H1 (cell line): ENCODE results near the gene TAL2. TPM values are rescaled to one million over a fixed set of nuclear protein-coding genes. Genes with fewer than 3 reads are reported as not detected.

Source experiments
- CTCF ChIA-PET: fragments of 300-600 bp; sonication (Branson Sonifier 250); formaldehyde crosslinking; loops from one replicate; lab custom pipeline; 2021; ENCODE audit not compliant: partially characterized antibody; lab: Charles Lee
- POLR2A ChIA-PET: fragments of 300-600 bp; sonication (Branson Sonifier 250); formaldehyde crosslinking; loops from one replicate; lab custom pipeline; 2021; ENCODE audit warnings: inconsistent platforms; ENCODE audit not compliant: partially characterized antibody; lab: Charles Lee
- DNase-seq, 2 experiments: peaks; one replicate each; pipeline versions ENCODE4 v3.0.0 to v3.0.0-alpha.2; 2010 to 2022; ENCODE audit warnings: low spot score in 2 of 2, low read depth in 1 of 2, mixed read lengths in 1 of 2
- FAIRE-seq: peaks from 2 replicates; lab custom pipeline; 2011; peaks lifted over from hg19 to GRCh38; lab: Jason Lieb, UNC
- H2AFZ ChIP-seq: 2 replicates; pipeline ENCODE4 v1.8.1; 2012; ENCODE audit warnings: low read length, inconsistent platforms
- H2AK5ac ChIP-seq: 2 replicates; pipeline ENCODE4 v1.6.1; 2013; ENCODE audit warnings: low read depth, low read length
- H2BK120ac ChIP-seq: replicated peaks from 2 replicates; pipeline ENCODE3; 2013; ENCODE audit warnings: low read depth, low read length, inconsistent platforms
- H2BK12ac ChIP-seq: 2 replicates; pipeline ENCODE4 v1.6.1; 2013; ENCODE audit warnings: low read depth, low read length
- H2BK15ac ChIP-seq: 2 replicates; pipeline ENCODE4 v1.6.1; 2013; ENCODE audit warnings: low read length
- H2BK20ac ChIP-seq: 2 replicates; pipeline ENCODE4 v1.6.1; 2013; ENCODE audit warnings: low read length
- H2BK5ac ChIP-seq: 2 replicates; pipeline ENCODE4 v1.6.1; 2013; ENCODE audit warnings: low read depth, low read length
- H3K14ac ChIP-seq: 2 replicates; pipeline ENCODE4 v1.6.1; 2013; ENCODE audit warnings: inconsistent platforms; ENCODE audit not compliant: insufficient read length
- H3K18ac ChIP-seq: 2 replicates; pipeline ENCODE4 v1.6.1; 2013; ENCODE audit warnings: low read length; ENCODE audit errors: extremely low read depth
- H3K23ac ChIP-seq: 2 replicates; pipeline ENCODE4 v1.6.1; 2013; ENCODE audit warnings: inconsistent platforms; ENCODE audit not compliant: insufficient read length
- H3K23me2 ChIP-seq: 2 replicates; pipeline ENCODE4 v1.6.1; 2013; ENCODE audit warnings: low read depth, low read length
- H3K27ac ChIP-seq: 2 replicates; pipeline ENCODE4 v1.6.1; 2011; ENCODE audit warnings: low read depth, low read length, inconsistent platforms
- H3K27me3 ChIP-seq, 4 experiments: replicated peaks in 1 of 4; 1 replicate in 1 of 4; 2 replicates in 3 of 4; pipeline versions ENCODE4 v1.6.1 to v1.8.1; 2011 to 2013; ENCODE audit warnings: low read length in 3 of 4, mild to moderate bottlenecking in 3 of 4, inconsistent platforms in 2 of 4, mixed read lengths in 2 of 4, moderate library complexity in 1 of 4; ENCODE audit not compliant: control insufficient read depth in 3 of 4, insufficient read depth in 3 of 4; ENCODE audit errors: extremely low read depth in 1 of 4
- H3K36me3 ChIP-seq, 4 experiments: 2 replicates each; pipeline versions ENCODE4 v1.6.1 to v1.8.1; 2011 to 2013; ENCODE audit warnings: mild to moderate bottlenecking in 4 of 4, low read length in 3 of 4, moderate library complexity in 2 of 4, control low read depth in 1 of 4, inconsistent platforms in 1 of 4; ENCODE audit not compliant: insufficient read depth in 4 of 4, control insufficient read depth in 2 of 4
- H3K4ac ChIP-seq: replicated peaks from 2 replicates; pipeline ENCODE3; 2013; ENCODE audit warnings: low read length, low read depth, mixed read lengths, inconsistent platforms; ENCODE audit not compliant: insufficient read length
- H3K4me1 ChIP-seq, 4 experiments: replicated peaks in 1 of 4; 1 replicate in 1 of 4; 2 replicates in 3 of 4; pipeline versions ENCODE4 v1.6.1 to v1.8.1; 2011 to 2013; ENCODE audit warnings: low read length in 3 of 4, inconsistent platforms in 2 of 4, mixed read lengths in 1 of 4; ENCODE audit not compliant: insufficient read depth in 4 of 4, control insufficient read depth in 3 of 4
- H3K4me2 ChIP-seq, 2 experiments: 2 replicates each; pipeline versions ENCODE4 v1.6.1 to v1.8.1; 2011 to 2013; ENCODE audit warnings: low read depth in 2 of 2, low read length in 2 of 2, control low read depth in 1 of 2, inconsistent platforms in 1 of 2, mild to moderate bottlenecking in 1 of 2; ENCODE audit not compliant: insufficient read depth in 1 of 2
- H3K4me3 ChIP-seq, 4 experiments: fragments of 200-600, 300-600 bp in 1 of 4; sonication (generic), shearing (Covaris generic), sonication (Bioruptor Twin) in 1 of 4; 2 replicates each; pipeline versions ENCODE4 v1.5.1 to v1.8.1; 2011 to 2016; ENCODE audit warnings: low read length in 4 of 4, low read depth in 3 of 4, control low read depth in 2 of 4, inconsistent platforms in 2 of 4, mild to moderate bottlenecking in 2 of 4, mixed read lengths in 1 of 4, moderate library complexity in 1 of 4; ENCODE audit not compliant: insufficient read depth in 2 of 4; ENCODE audit errors: extremely low read depth in 1 of 4
- H3K56ac ChIP-seq: replicated peaks from 2 replicates; pipeline ENCODE3; 2013; ENCODE audit warnings: low read depth, mild to moderate bottlenecking, mixed read lengths, low read length, inconsistent platforms; ENCODE audit not compliant: insufficient read length
- H3K79me1 ChIP-seq: 2 replicates; pipeline ENCODE4 v1.6.1; 2013; ENCODE audit warnings: low read depth, low read length, control low read depth
- H3K79me2 ChIP-seq, 2 experiments: 2 replicates each; pipeline versions ENCODE4 v1.6.1 to v1.8.1; 2012 to 2013; ENCODE audit warnings: low read length in 2 of 2, mild to moderate bottlenecking in 2 of 2, inconsistent platforms in 1 of 2; ENCODE audit not compliant: insufficient read depth in 2 of 2, control insufficient read depth in 1 of 2
- H3K9ac ChIP-seq, 4 experiments: replicated peaks in 1 of 4; 1 replicate in 1 of 4; 2 replicates in 3 of 4; pipeline versions ENCODE4 v1.6.1 to v1.8.1; 2011 to 2013; ENCODE audit warnings: low read depth in 3 of 4, low read length in 3 of 4, control low read depth in 2 of 4, mild to moderate bottlenecking in 2 of 4, moderate library complexity in 2 of 4, inconsistent platforms in 1 of 4; ENCODE audit errors: extremely low read depth in 1 of 4
- H3K9me3 ChIP-seq, 2 experiments: 2 replicates each; pipeline versions ENCODE4 v1.6.1 to v1.8.1; 2012 to 2013; ENCODE audit warnings: mild to moderate bottlenecking in 2 of 2, moderate library complexity in 2 of 2, control low read depth in 1 of 2, inconsistent platforms in 1 of 2, low read depth in 1 of 2, low read length in 1 of 2, mixed read lengths in 1 of 2; ENCODE audit not compliant: insufficient read depth in 2 of 2
- H4K20me1 ChIP-seq, 2 experiments: replicated peaks in 1 of 2; 2 replicates each; pipeline versions ENCODE3 to v1.8.1; 2011 to 2013; ENCODE audit warnings: inconsistent platforms in 2 of 2, low read length in 2 of 2, mild to moderate bottlenecking in 1 of 2; ENCODE audit not compliant: insufficient read depth in 2 of 2, control insufficient read depth in 1 of 2
- H4K5ac ChIP-seq: 2 replicates; pipeline ENCODE4 v1.6.1; 2013; ENCODE audit warnings: low read length, low read depth, mixed read lengths, inconsistent platforms; ENCODE audit not compliant: insufficient read length
- H4K8ac ChIP-seq: 2 replicates; pipeline ENCODE4 v1.8.0; 2013; ENCODE audit warnings: mild to moderate bottlenecking, moderate library complexity, low read length, inconsistent platforms; ENCODE audit not compliant: insufficient read depth; ENCODE audit errors: extremely low read depth
- H4K91ac ChIP-seq: replicated peaks from 2 replicates; pipeline ENCODE3; 2013; ENCODE audit warnings: low read length, mixed read lengths, inconsistent platforms; ENCODE audit not compliant: insufficient read length
- RAD21 ChIP-seq, 2 experiments: IDR thresholded peaks in 1 of 2; conservative IDR thresholded peaks in 1 of 2; 2 replicates each; pipeline ENCODE4 v1.6.1; 2011; ENCODE audit warnings: low read depth in 2 of 2, low read length in 2 of 2, improper control_type of control experiment in 1 of 2, inconsistent platforms in 1 of 2, mild to moderate bottlenecking in 1 of 2, moderate library complexity in 1 of 2
- SIX5 ChIP-seq: IDR thresholded peaks from 2 replicates; pipeline ENCODE4 v1.6.1; 2011; ENCODE audit warnings: mild to moderate bottlenecking, low read depth, low read length
- YY1 ChIP-seq: IDR thresholded peaks from 2 replicates; pipeline ENCODE4 v1.6.1; 2011; ENCODE audit warnings: low read depth, mild to moderate bottlenecking, low read length
- WGBS, 2 experiments: shearing (Covaris generic) in 1 of 2; methylation state at CpG; one replicate each; pipeline versions ENCODE4 v1.1.6 to v1.1.7; 2013 to 2015; ENCODE audit warnings: low lambda C conversion rate in 2 of 2, mixed read lengths in 2 of 2, inconsistent platforms in 1 of 2, low coverage in 1 of 2, missing lambda C conversion rate in 1 of 2; ENCODE audit not compliant: insufficient replicate concordance in 2 of 2, insufficient coverage in 1 of 2, insufficient read length in 1 of 2; ENCODE audit errors: extremely low coverage in 1 of 2, missing lambda C conversion rate in 1 of 2; 5-methylcytosine and 5-hydroxymethylcytosine counted together
- polyA plus RNA-seq, 7 experiments: library from polyadenylated mRNA; depleted of rRNA in 3 of 7; stranded (reverse) in 5 of 7; unstranded in 2 of 7; fragments of >200 nt in 5 of 7; fragments of 200-250 nt in 2 of 7; gene quantifications; 1 replicate in 5 of 7; 2 replicates in 1 of 7; 4 replicates in 1 of 7; pipeline versions ENCODE4 v1.2.1 to v1.2.3, GENCODE V29; 2011 to 2013; ENCODE audit warnings: missing spikeins in 2 of 7, mixed read lengths in 2 of 7
- total RNA-seq: library from RNA; stranded (reverse); fragmentation: NEBNext Ultra II Directional; extraction: Animal tissue kit (Norgen Biotek cat#: 25700); gene quantifications from 2 replicates; pipeline ENCODE4 v1.2.1, GENCODE V29; 2021

The TAL2 gene
- total and polyA plus RNA-seq, 2 of the 8 experiments (the other 6 are each of a cell fraction or from before 2014, with no cell fraction given), result 0.65 to 0.82 TPM

DNA sequence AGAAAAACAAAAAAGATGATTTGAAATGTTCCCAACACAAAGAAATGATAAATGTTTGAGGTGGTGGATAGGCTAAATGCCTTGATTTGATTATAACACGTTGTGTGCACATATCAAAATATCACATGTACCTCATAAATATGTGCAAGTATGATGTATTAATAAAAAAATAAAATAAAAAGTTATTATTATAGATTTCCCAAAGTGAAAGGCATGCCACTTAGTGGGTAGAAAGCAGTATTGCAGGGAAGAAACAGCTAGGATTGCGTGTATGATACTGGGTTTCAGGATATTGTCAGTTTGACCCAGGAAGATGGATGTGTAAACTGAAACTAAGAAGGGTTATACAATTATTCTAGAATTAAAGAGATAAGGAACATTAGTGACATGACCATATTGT, 28.5 kb downstream of the TAL2 start:
- FAIRE-seq, result no peak
- no peak for TF ChIP-seq SIX5
- TF ChIP-seq YY1, result no peak
- peak in 1 of 2 experiments; percentile 34; a peak in 2 of 4 replicates for TF ChIP-seq RAD21 (IDR thresholded peaks at IDR 0.05 in 1 of 2, conservative IDR thresholded peaks at IDR 0.05 in 1 of 2; ENCODE audit: low read depth in 2 of 2, low read length in 2 of 2)

More for the DNA sequence above, 28.5 kb downstream of the TAL2 start:
- no peak for DNase-seq
- Histone ChIP-seq H2AFZ (no peak overlapping the region), H3K23ac (no peak overlapping the region), H2BK20ac (no peak overlapping the region), H3K4me3 (no peak overlapping the region), H2BK5ac (no peak overlapping the region), H2BK12ac (no peak overlapping the region), H3K4ac (no peak overlapping the region), H3K23me2 (peaks cover 9% of the 10 kb centered on the region), H2BK15ac (no peak overlapping the region), H4K91ac (no peak overlapping the region), H4K5ac (no peak overlapping the region), H3K27me3 (peaks cover 4 to 28% (median 18%) of the 10 kb centered on the region in 4 experiments; a peak in 6 of 7 replicates), H3K79me1 (no peaks in the 10 kb centered on the region), H3K56ac (no peak overlapping the region), H2AK5ac (no peak overlapping the region), H2BK120ac (no peak overlapping the region), H3K27ac (no peak overlapping the region), H4K20me1 (peaks cover 0 to 5% of the 10 kb centered on the region in 2 experiments), H3K9me3 (no peaks in the 10 kb centered on the region), H3K18ac (no peak overlapping the region), H3K9ac (no peak overlapping the region), H3K14ac (no peak overlapping the region), H3K36me3 (no peaks in the 10 kb centered on the region), H4K8ac (no peak overlapping the region), H3K4me1 (peaks cover 2 to 5% (median 3%) of the 10 kb centered on the region in 4 experiments; a peak in 5 of 7 replicates), H3K79me2 (no peaks in the 10 kb centered on the region), H3K4me2 (no peak overlapping the region)
- 42% methylated on average over 2 of the region's 2 CpGs; no CpG with 5 or more reads in 1 of the 2 experiments for WGBS, 2 experiments
- ChIA-PET POLR2A (no interaction called here), CTCF (interaction anchor here (0.7 to 2.1 kb wide), 9 partner anchors 8 to 53 kb away, joined by 3 to 9 read pairs (median 3); no protein-coding TSS in a partner anchor)
